ENCODE measurements around the gene NUCKS1. TPM values are rescaled to one million over a fixed set of nuclear protein-coding genes. Genes with fewer than 3 reads are reported as not detected.

NUCKS1 gene
- total RNA-seq, 4 donors from 2014 or later: 48.7 to 73.0 (median 60.3) TPM

DNA sequence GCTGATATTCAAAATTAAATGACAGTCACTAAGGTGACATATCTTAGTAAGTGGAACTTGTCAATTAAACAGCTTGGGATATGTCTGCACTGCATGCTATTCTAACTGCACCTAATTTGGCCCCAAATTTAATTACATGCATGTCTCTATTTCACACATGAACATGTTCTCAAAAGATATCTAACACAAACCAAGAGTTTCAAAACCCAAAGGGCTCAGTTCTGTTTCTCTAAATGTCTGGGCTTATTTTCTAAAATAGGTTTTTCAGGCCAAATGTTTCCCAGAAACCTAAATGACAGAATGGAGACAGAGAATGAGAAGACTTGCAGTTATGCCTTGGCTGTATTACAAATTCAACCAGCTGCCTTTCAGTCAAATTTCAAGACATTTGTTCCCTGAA is 14.0 kb upstream of the NUCKS1 start:
- Histone ChIP-seq H3K4me3 (no peak overlapping the region), H3K4me1 (no peaks in the 10 kb centered on the region), H3K9me3 (no peaks in the 10 kb centered on the region), H3K27me3 (no peaks in the 10 kb centered on the region), H3K36me3 (no peaks in the 10 kb centered on the region), H3K27ac (no peak overlapping the region)
- no peak for DNase-seq (ENCODE audit: low spot score in 2 of 2)
- no peak for TF ChIP-seq EP300 (IDR thresholded peaks at IDR 0.05)
- no peak for TF ChIP-seq POLR2AphosphoS5 (IDR thresholded peaks at IDR 0.05)
- TF ChIP-seq, protein P1, sequence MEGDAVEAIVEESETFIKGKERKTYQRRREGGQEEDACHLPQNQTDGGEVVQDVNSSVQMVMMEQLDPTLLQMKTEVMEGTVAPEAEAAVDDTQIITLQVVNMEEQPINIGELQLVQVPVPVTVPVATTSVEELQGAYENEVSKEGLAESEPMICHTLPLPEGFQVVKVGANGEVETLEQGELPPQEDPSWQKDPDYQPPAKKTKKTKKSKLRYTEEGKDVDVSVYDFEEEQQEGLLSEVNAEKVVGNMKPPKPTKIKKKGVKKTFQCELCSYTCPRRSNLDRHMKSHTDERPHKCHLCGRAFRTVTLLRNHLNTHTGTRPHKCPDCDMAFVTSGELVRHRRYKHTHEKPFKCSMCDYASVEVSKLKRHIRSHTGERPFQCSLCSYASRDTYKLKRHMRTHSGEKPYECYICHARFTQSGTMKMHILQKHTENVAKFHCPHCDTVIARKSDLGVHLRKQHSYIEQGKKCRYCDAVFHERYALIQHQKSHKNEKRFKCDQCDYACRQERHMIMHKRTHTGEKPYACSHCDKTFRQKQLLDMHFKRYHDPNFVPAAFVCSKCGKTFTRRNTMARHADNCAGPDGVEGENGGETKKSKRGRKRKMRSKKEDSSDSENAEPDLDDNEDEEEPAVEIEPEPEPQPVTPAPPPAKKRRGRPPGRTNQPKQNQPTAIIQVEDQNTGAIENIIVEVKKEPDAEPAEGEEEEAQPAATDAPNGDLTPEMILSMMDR (IDR thresholded peaks at IDR 0.05): no peak
- no peak for TF ChIP-seq POLR2A (IDR thresholded peaks at IDR 0.05)

DNA sequence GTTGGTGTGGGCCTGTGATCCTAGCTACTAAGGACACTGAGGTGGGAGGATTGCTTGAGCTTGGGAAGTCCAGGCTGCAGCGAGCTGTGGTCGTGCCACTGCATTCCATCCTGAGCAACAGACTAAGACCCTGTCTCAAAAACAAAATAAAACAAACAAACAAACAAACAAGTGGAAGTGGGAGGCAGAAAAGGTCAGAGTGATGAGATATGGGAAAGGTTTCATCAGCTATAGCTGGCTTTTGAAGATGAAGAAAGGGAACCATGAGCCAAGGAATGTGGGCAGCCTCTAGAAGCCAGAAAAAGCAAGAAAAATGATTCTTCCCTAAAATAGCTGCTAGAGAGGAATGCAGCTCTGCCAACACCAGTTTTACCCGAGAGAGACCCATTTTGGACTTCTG is 10.6 kb upstream of the NUCKS1 start:
- TF ChIP-seq EP300 (IDR thresholded peaks at IDR 0.05): no peak
- TF ChIP-seq POLR2AphosphoS5 (IDR thresholded peaks at IDR 0.05): no peak
- TF ChIP-seq, protein P1 (IDR thresholded peaks at IDR 0.05): no peak
- TF ChIP-seq POLR2A (IDR thresholded peaks at IDR 0.05): no peak
- DNase-seq (ENCODE audit: low spot score in 2 of 2): no peak
- Histone ChIP-seq H3K4me1 (no peaks in the 10 kb centered on the region), H3K27me3 (no peaks in the 10 kb centered on the region), H3K27ac (no peak overlapping the region), H3K4me3 (no peak overlapping the region), H3K9me3 (no peaks in the 10 kb centered on the region), H3K36me3 (no peaks in the 10 kb centered on the region)
- 90% methylated on average over 3 of the region's 3 CpGs for WGBS

DNA sequence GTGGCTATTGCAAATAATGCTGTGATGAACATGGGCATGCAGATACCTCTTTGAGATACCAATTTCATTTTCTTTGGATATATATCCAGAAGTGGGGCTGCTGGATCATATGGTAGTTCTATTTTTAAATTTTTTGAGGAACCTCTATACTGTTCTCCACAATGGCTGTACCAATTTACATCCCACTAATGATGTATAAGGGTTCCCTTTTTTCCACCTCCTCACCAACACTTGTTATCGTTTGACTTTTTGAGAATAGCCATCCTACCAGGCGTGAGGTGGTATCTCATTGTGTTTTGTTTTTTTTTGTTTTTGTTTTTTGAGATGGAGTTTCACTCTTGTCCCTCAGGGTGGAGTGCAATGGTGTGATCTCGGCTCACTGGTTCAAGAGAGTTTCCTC is 6.6 kb upstream of the NUCKS1 start:
- WGBS: 95% methylated on average over 3 of the region's 3 CpGs
- DNase-seq (ENCODE audit: low spot score in 2 of 2): no peak

GRCh38 chr1:205754857-205755256 is 4.9 kb upstream of the NUCKS1 start:
- H3K27me3 ChIP-seq: no peaks in the 10 kb centered on the region
- TF ChIP-seq, protein P1 (IDR thresholded peaks at IDR 0.05): no peak
- no peak for TF ChIP-seq EP300 (IDR thresholded peaks at IDR 0.05)
- TF ChIP-seq POLR2A (IDR thresholded peaks at IDR 0.05): no peak
- no peak for TF ChIP-seq POLR2AphosphoS5 (IDR thresholded peaks at IDR 0.05)
- no peaks in the 10 kb centered on the region for H3K4me1 ChIP-seq
- 83% methylated on average over 5 of the region's 5 CpGs for WGBS
- no peak for DNase-seq (ENCODE audit: low spot score in 2 of 2)
- H3K4me3 ChIP-seq: no peak overlapping the region
- no peak overlapping the region for H3K27ac ChIP-seq
- no peaks in the 10 kb centered on the region for H3K9me3 ChIP-seq
- H3K36me3 ChIP-seq: no peaks in the 10 kb centered on the region

More for the DNA sequence above, 6.6 kb upstream of the NUCKS1 start:
- H3K4me3 ChIP-seq: no peak overlapping the region
- H3K9me3 ChIP-seq: no peaks in the 10 kb centered on the region
- H3K27ac ChIP-seq: no peak overlapping the region
- no peaks in the 10 kb centered on the region for H3K36me3 ChIP-seq
- TF ChIP-seq, protein P1 (IDR thresholded peaks at IDR 0.05): no peak
- TF ChIP-seq POLR2A (IDR thresholded peaks at IDR 0.05): no peak
- TF ChIP-seq POLR2AphosphoS5 (IDR thresholded peaks at IDR 0.05): no peak
- TF ChIP-seq EP300 (IDR thresholded peaks at IDR 0.05): no peak
- no peaks in the 10 kb centered on the region for H3K27me3 ChIP-seq
- no peaks in the 10 kb centered on the region for H3K4me1 ChIP-seq

- DNase-seq (ENCODE audit: low spot score in 2 of 2): no peak
- H3K36me3 ChIP-seq: no peaks in the 10 kb centered on the region
- TF ChIP-seq, protein P1 (IDR thresholded peaks at IDR 0.05): no peak
- no peak for TF ChIP-seq POLR2AphosphoS5 (IDR thresholded peaks at IDR 0.05)
- TF ChIP-seq EP300 (IDR thresholded peaks at IDR 0.05): no peak
- TF ChIP-seq POLR2A (IDR thresholded peaks at IDR 0.05): no peak
- no peak overlapping the region for H3K27ac ChIP-seq
- peaks cover 24% of the 10 kb centered on the region for H3K4me1 ChIP-seq
- H3K4me3 ChIP-seq: no peak overlapping the region
- H3K27me3 ChIP-seq: no peaks in the 10 kb centered on the region
- H3K9me3 ChIP-seq: no peaks in the 10 kb centered on the region
- 62% methylated on average over 13 of the region's 13 CpGs for whole genome bisulfite sequencing
These were observed 1.2 kb upstream of the NUCKS1 start for GRCh38 chr1:205751036-205751651.
